SHP77 treated with DMSO at 0.1 percent for 48 hours (cell line): ENCODE results near the gene HBZ.
A peak's percentile ranks its signal among the peaks of the same experiment; 100 is the strongest.
"Not testable (repeated sequence)": the region's sequence is repeated elsewhere in the genome, so short reads cannot be mapped to it uniquely, and the experiment has no call there.

Experiments
- DNase-seq: peaks from one replicate; lab custom pipeline; 2025; lab: John Stamatoyannopoulos, UW

Gene HBZ

GRCh38 chr16:179211-180092 lies 27.0 kb downstream of the HBZ start:
- DNase-seq, result no peak

GRCh38 chr16:180101-180675 lies 27.7 kb downstream of the HBZ start, which contains the start of gene HBQ1:
TSS of gene HBQ1 (plus strand) at chr16:180459. CDS start at chr16:180487, 28 bp downstream.
- DNase-seq, result no peak

- DNase-seq, result peak; percentile 56
Observed at GRCh38 chr16:180681-181564, 28.5 kb downstream of the HBZ start.

GRCh38 chr16:181565-182021 lies 29.1 kb downstream of the HBZ start:
- DNase-seq, result no peak

GRCh38 chr16:183005-183404 lies 30.6 kb downstream of the HBZ start:
- no peak for DNase-seq

- no peak for DNase-seq
Observed at GRCh38 chr16:185213-185612, 32.8 kb downstream of the HBZ start.

- DNase-seq, result no peak
Observed at GRCh38 chr16:185691-186090, 33.2 kb downstream of the HBZ start.

GRCh38 chr16:187330-187729 lies 34.9 kb downstream of the HBZ start:
- no peak for DNase-seq

- no peak for DNase-seq
Observed at GRCh38 chr16:188674-189073, 36.2 kb downstream of the HBZ start.

- no peak for DNase-seq
Observed at GRCh38 chr16:189604-190186, 37.3 kb downstream of the HBZ start.

GRCh38 chr16:191831-192230 lies 39.4 kb downstream of the HBZ start:
- DNase-seq, result no peak

GRCh38 chr16:192686-193085 lies 40.2 kb downstream of the HBZ start:
- no peak for DNase-seq

GRCh38 chr16:193441-193840 lies 41.0 kb downstream of the HBZ start:
- no peak for DNase-seq

- no peak for DNase-seq
Observed at GRCh38 chr16:194516-194915, 42.1 kb downstream of the HBZ start.

- DNase-seq, result no peak
Observed at GRCh38 chr16:200388-200787, 47.9 kb downstream of the HBZ start.

GRCh38 chr16:203246-203645 lies 50.8 kb downstream of the HBZ start:
- DNase-seq, result no peak

GRCh38 chr16:204046-204445 lies 51.6 kb downstream of the HBZ start:
- DNase-seq, result not testable (repeated sequence)
